SH-SY5Y (cell line): Measurements from ENCODE around the gene SMYD3.

Experiments
- GATA2 ChIP-seq: IDR thresholded peaks from 2 replicates; pipeline ENCODE4 v1.6.1; 2011; ENCODE audit warnings: mild to moderate bottlenecking, low read depth, low read length
- GATA3 ChIP-seq: IDR thresholded peaks from 2 replicates; pipeline ENCODE4 v1.6.1; 2011; ENCODE audit warnings: low read depth, mild to moderate bottlenecking, low read length, moderate library complexity

- TF ChIP-seq GATA2 (no peak), GATA3 (no peak)
These were observed 311.8 kb downstream of the SMYD3 start for GRCh38 chr1:246195296-246195695.
